Left colon (tissue), 2 donors: ENCODE measurements around the gene GABARAPL2. TPM values are rescaled to one million over a fixed set of nuclear protein-coding genes. Genes with fewer than 3 reads are reported as not detected.
A peak's percentile ranks its signal among the peaks of the same experiment; 100 is the strongest.
"Not testable (repeated sequence)": the region's sequence is repeated elsewhere in the genome, so short reads cannot be mapped to it uniquely, and the experiment has no call there.

Experiments used
- ATAC-seq: fragments of 200-7000 bp; cut with Tn5 transposase; one replicate; pipeline ENCODE4 v1.9.1; 2020; ENCODE audit warnings: mild to moderate bottlenecking, moderate library complexity
- DNase-seq, 2 donors: peaks; one replicate each; pipeline ENCODE4 v3.0.0-alpha.2; 2020
- intact Hi-C, 2 donors: fragments of 100-400 bp; cut with DNase I in 1 of 2; cut with micrococcal nuclease in 1 of 2; formaldehyde crosslinking; loops; one replicate each; pipeline versions ENCODE4 v1.11.2 to v1.14.0; 2022; cut with DNase I, micrococcal nuclease
- total RNA-seq, 2 donors: library from RNA; stranded (reverse); fragmentation: NEBNext Ultra II Directional; extraction: Animal tissue kit (Norgen Biotek cat#: 25700); gene quantifications; one replicate each; pipeline ENCODE4 v1.2.1, GENCODE V29; 2021
- donor health status: DM: no; HTN: no; CAD: no.
- donor health status: DM: yes; HTN: yes; CAD: no.

GABARAPL2 gene
- total RNA-seq, 2 donors from 2014 or later = 91.1 to 110 TPM

DNA sequence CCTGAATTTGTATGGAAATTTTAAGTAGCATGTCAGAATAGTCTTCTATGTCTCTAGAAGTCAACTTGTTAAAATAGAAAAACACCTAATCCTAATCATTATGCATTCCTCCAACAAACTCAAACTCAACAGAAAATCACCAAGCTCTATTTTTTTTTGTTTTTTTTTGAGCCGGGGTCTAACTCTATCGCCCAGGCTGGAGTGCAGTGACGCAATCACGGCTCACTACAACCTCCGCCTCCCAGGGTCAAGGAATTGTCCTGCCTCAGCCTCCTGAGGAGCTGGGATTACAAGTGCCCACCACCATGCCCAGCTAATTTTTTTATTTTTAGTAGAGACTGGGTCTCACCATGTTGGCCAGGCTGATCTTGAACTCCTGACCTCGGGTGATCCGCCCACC is 19.9 kb upstream of the GABARAPL2 start:
- intact Hi-C loops = no loop called here
- DNase-seq (no peak), ATAC-seq (no peak)

DNA sequence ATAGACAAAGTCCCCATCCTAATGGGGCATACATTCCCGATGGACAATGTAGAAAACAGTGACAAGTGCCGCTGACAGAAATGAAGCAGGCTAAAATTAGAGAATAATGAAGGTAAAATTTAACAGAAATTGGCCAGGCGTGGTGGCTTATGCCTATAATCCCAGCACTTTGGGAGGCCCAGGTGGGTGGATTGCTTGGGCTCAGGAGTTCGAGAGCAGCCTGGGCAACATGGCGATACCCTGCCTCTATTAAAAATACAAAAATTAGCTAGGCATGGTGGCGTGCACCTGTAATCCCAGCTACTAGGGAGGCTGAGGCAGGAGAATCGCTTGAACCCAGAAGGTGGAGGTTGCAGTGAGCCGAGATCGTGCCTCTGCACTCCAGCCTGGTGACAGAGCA is 17.7 kb upstream of the GABARAPL2 start:
- ATAC-seq, DNase-seq, intact Hi-C loops: not testable (repeated sequence)

DNA sequence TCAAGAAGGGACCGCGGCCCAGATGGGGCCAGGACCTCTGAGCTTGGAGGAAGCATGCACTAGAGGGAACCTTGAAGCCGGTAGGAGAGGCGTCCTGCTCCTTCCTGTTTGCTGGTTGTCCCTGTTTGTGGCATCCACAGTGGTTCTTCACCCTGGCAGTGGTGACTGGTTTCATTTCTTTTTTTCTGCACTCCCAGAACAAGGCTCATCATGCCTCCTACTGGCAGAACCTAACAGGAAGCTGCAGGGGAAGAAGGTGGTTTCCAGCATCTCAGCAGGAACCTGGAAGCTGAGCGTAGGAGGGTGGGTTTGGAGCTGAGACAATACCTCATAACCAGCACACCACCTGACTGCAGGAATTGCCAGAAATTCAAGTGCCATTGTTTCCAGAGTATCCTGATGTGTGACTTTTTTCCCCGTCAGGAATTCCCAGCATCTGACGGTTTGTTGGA is 15.9 kb upstream of the GABARAPL2 start:
- DNase-seq (peak; percentile 62 to 82), ATAC-seq (peak; percentile 88)
- intact Hi-C loops = no loop called here

DNA sequence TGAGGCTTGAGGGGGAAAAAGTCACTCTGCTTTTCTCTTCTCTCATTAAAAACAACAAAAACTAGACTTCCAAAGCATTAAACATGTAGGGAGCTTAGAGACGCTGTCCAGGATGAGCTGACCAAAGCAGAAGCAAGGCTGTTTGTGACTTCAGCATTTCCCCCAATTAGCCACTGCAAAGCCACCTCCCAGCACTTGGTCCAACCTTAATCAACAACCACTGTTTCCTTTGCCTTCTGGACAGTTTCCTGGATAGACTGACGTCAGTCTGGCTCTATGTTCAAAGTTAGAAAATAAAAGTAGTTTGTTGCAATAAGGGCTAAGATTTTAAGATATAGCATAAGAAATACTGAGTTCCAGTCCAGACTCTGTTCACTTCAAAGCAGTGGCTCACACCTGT is 13.2 kb upstream of the GABARAPL2 start:
- intact Hi-C loops = no loop called here
- ATAC-seq (no peak), DNase-seq (no peak)

DNA sequence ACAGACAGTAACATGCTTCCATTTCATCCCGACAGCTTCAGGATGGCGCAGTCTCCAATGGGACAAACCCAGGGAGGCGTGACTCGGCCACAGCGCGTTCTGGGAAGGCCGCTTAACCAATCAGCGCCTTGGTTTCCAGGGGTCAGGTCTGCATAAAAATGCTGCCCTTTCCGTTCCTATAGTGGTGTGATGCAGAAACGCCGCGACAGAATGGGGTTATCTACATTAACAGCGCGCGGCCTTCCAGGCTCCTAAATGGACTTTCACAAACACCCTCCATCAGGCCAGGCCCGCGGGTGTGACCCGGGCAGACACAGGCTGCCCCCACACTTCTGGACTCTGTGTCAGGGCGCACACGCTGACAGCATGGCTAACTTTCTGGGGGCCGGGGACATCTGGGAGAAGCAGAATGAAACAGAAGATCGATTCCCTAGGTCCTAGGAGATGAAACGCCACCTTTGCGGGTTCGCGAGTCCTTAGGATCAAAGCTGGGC is 10.9 kb upstream of the GABARAPL2 start:
- DNase-seq (peak; percentile 80 to 91), ATAC-seq (peak; percentile 72)
- intact Hi-C loops = no loop called here

DNA sequence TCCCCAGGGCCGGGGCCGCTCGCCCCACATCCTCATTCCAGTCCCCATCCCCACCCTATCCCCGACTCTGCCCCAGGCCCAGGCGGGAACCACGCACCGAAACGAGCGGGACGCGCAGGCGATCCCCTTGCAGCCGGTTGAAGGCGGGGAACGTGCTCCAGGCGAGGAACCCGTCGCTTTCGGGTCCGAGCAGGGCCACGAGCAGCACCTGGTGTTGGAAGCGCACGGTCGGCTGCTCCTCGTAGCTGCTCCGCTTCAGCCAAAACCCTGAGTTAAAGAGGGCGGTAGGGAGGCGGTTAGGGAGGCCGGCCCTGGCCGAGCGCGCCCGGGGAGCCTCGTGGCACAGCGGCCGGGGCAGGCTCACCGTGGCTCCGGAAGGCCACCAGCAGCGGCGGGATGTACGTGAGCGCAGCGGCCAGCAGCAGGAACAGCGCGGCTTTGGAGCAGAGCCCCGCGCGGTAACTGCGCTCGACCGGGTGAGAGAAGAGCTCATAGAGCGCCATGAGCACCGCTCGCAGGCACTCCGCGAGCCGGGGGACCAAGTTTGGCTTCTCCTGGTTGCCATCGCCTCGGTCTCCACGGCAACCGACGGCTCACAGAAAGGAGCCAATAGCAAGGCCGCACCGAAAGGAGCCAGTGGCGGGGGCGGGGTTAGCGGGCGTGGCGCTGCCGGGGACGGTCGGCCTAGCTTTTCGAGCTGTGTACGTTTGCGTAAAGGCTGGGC is 10.3 kb upstream of the GABARAPL2 start, which contains the start of gene TMEM231:
Gene TMEM231, minus strand, starts transcription at position 546 of the 724 bp plus-strand sequence. Its CDS starts 43 bp downstream, at position 503.
- intact Hi-C loops = no loop called here

DNA sequence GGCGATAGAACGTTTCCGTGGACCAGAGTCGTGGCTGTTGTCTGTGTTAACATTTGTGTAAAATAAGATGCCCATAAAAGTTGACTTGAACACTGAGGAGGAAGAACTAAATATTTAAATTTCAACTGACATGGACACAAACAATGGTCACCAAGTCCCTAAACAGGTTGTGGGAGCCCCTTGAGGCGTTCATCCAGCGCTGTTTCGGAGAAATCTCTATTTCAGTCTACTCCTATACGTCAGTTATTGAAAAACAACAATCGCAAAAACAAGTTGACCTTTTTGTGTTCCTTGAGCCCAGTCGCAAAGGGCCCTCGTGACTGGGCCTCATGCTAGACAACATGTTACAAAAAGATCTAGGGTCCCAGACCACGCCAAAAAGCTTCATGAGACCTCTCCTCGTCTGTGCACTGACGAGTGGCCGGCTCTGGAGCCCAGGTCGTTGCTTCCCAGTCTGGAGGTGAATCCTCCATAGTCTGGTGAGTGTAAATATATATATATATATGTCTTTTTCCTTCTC is 9.7 kb upstream of the GABARAPL2 start:
- DNase-seq = no peak
- intact Hi-C loops = no loop called here
- no peak for ATAC-seq

More for the DNA sequence above, 10.3 kb upstream of the GABARAPL2 start, which contains the start of gene TMEM231:
- ATAC-seq (peak; percentile 92), DNase-seq (peak; percentile 98 to 99)

DNA sequence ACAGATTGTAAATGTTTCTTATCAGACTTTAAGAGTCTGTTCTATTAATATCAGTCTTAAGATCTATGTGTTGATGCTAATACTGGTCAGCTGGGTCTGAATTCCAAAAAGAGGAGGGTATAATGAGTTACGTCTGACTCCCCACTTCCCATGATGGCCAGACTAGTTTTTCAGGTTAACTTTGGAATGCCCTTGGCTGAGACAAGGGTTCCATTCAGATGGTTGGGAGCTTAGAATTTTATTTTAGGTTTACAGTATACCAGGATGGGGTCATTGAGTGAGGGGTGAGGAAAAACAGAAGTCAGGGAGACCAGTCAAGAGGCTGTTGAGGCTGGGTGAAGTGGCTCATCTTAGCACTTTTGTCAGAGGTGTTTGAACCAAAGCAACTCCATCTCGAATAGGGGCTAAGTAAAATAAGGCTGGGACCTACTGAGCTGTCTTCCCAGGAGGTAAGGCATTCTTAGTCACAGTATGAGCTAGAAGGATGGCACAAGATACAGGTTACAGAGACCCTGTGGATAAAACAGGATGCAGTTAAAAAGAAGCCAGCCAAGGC is 7.3 kb upstream of the GABARAPL2 start:
- DNase-seq = no peak
- intact Hi-C loops = no loop called here
- no peak for ATAC-seq

DNA sequence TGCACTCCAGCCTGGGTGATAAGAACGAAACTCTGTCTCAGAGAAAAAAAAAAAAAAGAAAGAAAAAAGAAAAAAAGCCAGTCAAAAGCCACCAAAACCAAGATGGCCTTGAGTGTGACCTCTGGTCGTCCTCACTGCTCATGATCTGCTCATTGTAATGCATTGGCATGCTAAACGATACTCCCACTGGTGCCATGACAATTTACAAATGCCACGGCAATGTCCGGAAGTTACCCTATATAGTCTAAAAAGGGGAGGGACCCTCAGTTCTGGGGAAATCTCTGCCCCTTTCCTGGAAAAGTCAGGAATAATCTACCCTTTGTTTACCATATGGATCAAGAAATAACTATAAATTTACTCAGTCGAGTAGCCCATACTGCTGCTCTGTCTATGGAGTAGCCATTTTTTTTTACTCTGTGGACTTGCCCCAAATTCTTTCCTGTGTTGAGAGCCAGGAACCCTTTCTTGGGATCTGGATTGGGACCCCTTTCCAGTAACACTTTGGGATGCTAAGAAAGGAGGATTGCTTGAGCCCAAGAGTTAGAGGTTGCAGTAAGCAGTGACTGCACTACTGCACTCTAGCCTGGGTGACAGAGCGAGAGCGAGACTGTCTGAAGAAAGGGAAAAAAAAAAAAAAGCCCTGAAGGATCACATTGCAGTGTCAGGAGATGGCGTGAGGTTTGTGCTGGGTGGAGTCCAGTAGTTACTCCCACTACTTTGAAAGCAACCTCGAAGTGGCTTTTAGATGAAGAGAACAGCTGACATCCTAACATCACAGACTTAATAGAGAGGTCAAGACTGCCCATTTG is 6.4 kb upstream of the GABARAPL2 start:
- no peak for DNase-seq
- no peak for ATAC-seq
- intact Hi-C loops = no loop called here

DNA sequence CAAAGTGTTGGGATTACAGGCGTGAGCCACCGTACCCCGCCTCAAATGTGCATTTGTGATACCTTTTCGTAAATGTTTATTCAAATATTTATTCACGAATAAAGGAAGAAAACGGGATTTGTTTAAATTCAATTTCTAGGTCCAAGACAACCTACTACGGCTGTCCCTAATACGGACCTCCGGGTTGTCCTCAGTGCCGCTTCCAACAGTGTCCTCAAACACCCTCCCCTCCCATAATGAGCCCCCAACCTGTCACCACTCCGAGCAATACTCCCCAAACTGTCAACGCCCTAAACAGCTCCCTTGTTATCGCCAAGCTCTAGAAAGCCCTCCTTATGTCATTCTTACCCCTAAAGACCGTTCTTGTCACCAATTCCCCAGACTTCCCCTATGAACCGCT is 539 bp upstream of the GABARAPL2 start:
- ATAC-seq (peak; percentile 22), DNase-seq (peak in 1 of 2 donors; percentile 35)
- intact Hi-C loops = loop anchor here in 1 of 2 donors (5.0 kb wide), 1 partner anchor 57 kb away; the partner anchor contains the start of gene ADAT1

DNA sequence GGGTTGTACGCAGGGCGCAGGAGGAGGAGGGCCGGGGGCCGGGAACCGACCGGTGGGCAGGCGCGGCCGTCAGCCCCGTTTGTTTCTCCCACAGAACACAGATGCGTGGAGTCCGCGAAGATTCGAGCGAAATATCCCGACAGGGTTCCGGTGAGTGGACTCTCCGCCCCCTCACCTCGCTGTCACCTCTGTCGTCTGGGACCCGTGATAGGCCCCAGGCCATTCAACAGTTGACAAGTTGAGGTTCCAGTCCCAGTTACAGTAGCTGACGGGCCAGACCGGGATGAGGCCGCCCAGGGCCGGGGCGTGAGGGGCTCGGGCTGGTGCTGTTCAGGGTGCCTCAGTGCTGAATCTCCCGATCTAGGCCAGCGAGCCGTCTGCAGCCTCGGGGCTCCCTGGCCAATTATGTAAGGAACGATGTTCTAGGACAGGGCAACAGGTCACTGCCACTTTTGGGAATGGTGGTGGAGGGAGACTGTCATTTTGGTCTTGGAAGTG is 628 bp downstream of the GABARAPL2 start:
- DNase-seq (peak; percentile 37 to 40), ATAC-seq (peak; percentile 9)
- intact Hi-C loops = loop anchor here in 1 of 2 donors (5.0 kb wide), 1 partner anchor 55 kb away; the partner anchor contains the start of gene ADAT1

DNA sequence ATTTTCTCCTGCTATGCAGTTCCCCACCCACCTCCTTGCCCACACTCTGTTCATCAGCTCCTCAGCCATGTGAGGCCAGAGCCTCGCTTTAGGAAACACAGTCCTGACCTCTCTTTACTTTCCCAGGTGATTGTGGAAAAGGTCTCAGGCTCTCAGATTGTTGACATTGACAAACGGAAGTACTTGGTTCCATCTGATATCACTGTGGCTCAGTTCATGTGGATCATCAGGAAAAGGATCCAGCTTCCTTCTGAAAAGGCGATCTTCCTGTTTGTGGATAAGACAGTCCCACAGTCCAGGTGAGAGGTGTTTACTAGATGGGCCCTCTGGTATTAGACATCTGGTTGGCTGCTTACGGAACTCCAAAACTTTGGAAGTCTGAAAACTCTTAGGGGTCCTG is 1.7 kb downstream of the GABARAPL2 start:
- no peak for DNase-seq
- ATAC-seq = no peak
- intact Hi-C loops = loop anchor here in 1 of 2 donors (5.0 kb wide), 1 partner anchor 54 kb away; the partner anchor contains the start of gene ADAT1

DNA sequence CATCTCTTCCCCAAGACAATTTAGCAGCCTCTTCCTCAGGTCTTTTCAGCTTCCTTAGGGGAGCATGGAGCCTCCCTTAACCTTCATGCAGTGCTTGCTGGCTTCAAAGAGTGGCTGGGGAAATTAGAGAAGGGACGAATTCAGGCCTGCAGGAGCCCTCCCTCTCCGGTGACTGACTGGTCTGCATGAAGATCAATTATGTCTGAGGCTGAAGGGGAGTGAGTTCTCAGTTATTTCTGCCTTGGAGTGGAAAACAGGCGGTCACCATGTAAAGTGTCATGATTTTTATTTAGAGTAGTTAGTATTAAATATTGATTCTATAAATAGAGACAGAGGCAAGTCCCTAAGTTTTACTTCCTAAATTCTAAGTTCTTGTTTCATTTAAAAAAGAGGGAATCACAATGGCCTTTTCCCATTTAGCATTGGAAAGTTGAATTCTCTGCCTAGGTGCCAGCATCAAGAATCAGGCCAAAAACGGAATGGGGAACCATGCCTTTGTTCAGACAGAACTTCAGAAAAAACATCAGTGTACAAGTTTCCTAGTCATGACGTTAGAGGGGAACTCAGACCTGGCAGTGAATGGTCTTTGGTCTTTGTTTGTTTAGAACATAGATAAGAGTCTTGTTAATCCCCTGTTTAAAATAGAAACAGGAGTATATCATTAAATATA is 4.4 kb downstream of the GABARAPL2 start:
- ATAC-seq (no peak), DNase-seq (no peak)
- intact Hi-C loops = no loop called here

DNA sequence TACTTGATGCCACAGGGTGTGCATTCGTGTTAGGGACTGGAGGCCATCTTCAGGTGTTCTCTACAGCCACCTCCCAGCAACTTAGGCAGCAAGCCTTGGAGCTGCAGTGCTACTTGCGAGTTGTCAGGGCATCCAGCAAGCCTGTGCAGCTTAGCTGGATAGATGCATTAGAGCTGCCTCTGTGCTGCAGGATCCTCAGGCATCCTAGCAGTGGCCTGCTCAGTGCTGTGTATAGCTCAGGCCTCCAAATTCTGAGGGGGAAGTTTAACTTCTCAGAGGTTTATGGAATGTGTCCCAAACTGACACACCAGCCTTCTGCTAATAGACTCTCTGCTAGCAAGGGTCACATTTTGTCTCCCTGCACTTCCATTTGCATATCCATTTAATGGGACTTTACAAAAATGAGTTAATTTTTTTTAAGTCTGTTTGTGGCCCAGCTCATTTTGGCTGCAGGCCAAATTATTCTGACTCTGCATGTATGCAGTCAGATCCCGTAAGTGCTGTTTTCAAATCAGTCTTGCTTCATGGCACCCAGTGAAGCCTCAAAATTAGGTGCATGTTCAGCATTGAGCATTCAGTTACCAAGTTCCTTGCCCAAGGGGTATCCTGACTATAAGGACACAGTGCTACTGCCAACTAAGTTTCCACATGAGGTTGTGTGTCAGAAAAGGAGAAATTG is 6.8 kb downstream of the GABARAPL2 start:
- DNase-seq = no peak

DNA sequence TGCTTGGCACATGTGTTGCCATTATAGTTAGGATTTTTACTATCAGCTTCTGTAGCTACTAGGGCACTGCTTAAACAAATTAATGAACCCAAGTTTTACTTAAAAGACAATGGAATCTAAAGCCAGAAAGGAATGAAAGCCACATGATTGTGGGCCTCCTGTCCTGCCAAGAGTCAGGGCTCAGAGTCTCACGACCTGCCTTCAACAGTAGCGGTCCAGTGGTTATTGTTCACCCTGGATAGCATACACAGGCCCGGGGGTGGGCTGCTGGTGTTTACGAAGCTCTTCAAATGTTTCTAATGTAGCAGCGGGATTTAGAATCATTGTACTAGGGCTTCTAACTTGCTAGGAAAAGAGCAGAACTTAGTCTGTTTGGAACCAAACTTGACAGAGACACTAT is 7.8 kb downstream of the GABARAPL2 start:
- intact Hi-C loops = no loop called here
- ATAC-seq = no peak
- DNase-seq = no peak

More for the DNA sequence above, 6.8 kb downstream of the GABARAPL2 start:
- intact Hi-C loops = no loop called here
- ATAC-seq = no peak

DNA sequence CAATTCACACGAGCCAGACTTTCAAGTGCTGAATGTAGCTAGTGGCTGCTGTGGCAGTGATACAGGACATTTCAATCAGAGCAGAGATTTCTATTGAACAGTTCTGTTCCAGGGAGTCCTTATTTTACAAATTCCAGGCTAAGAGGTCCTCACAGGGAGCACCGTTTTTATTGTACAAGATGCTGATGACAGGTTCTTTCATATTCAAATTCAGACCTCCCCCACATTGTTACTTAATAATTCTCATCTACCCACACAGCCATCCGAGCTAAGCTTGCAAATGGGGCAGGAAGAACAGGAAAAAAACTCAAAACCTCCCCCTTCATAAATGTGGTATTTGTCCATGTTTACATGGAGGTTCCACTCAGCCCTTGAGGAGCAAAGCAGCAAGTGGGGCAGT is 9.8 kb downstream of the GABARAPL2 start:
- ATAC-seq = no peak
- no peak for DNase-seq
- intact Hi-C loops = no loop called here

DNA sequence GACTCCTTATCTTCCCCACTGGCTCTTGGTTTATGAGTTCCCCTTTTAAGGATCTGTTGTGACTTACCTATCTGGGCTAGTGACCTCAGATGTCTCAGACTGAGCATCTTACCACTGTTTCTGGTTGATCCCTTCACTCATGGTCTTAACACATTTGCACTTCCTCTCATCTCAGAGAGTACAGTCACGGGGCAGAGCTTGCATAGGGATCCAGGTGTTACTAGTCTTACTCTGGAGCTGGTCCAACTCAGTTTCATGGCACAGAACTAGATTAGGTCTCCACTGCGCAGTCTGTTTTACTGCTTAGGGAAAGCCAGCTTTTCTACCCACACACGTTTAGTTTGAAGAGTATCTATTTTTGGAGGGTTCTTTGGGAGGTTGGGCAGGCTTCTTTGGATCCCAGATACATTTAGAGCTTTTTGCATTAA is 10.2 kb downstream of the GABARAPL2 start:
- ATAC-seq (no peak), DNase-seq (no peak)
- intact Hi-C loops = no loop called here

DNA sequence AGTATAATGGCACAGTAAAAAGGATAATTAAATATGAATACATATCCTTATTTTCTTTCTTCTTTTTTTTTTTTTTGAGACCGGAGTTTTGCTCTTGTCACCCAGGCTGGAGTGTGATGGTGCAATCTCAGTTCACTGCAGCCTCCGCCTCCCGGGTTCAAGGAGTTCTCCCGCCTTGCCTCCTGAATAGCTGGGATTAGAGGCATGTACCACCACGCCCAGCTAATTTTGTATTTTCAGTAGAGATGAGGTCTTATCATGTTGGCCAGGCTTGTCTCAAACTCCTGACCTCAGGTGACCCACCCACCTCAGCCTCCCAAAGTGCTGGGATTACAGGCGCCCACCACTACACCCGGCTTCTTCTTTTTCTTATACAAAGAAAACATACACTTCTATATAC is 12.0 kb downstream of the GABARAPL2 start:
- intact Hi-C loops = no loop called here
- ATAC-seq (no peak), DNase-seq (no peak)
